K562 (cell line): ENCODE results near the gene PLPP7. TPM values are rescaled to one million over a fixed set of nuclear protein-coding genes. Genes with fewer than 3 reads are reported as not detected.

ENCODE experiments used
- ATAC-seq: fragments of 200-7000 bp; cut with Tn5 transposase; 3 replicates; pipeline ENCODE4 v1.9.1; 2020; ENCODE audit warnings: moderate library complexity
- BruUV-seq: library from RNA; stranded (reverse); fragments of 400-500 nt; replicated peaks from 2 replicates; lab custom pipeline; 2021; lab: Mats Ljungman, UMichigan
- CTCF ChIA-PET: fragments of 300-600 bp; formaldehyde crosslinking; extraction: SDS; loops from one replicate; lab custom pipeline; 2021; ENCODE audit warnings: low intra/inter-chr PET ratio; lab: Yijun Ruan, JAX
- POLR2A ChIA-PET: fragments of 300-600, 350-650 bp; sonication (Branson Sonifier 250); formaldehyde crosslinking; extraction: SDS; loops from one replicate; lab custom pipeline; 2021; ENCODE audit warnings: antibody characterized with exemption, inconsistent platforms; lab: Yijun Ruan, JAX
- DNase-seq, 4 experiments: peaks; one replicate each; pipeline versions ENCODE4 v3.0.0 to v3.0.0-alpha.2; 2011 to 2018; ENCODE audit warnings: low spot score in 3 of 4, mixed read lengths in 3 of 4; ENCODE audit errors: extremely low read depth in 1 of 4
- FAIRE-seq: peaks from 2 replicates; lab custom pipeline; 2011; peaks lifted over from hg19 to GRCh38; lab: Jason Lieb, UNC
- H2AFZ ChIP-seq: 2 replicates; pipeline ENCODE4 v1.6.0; 2011; ENCODE audit warnings: low read depth, low read length, control low read depth, inconsistent platforms
- H3K27ac ChIP-seq: fragments of 200-600 bp; 3 replicates; pipeline ENCODE4 v1.8.0; 2011; ENCODE audit warnings: low read depth, mild to moderate bottlenecking, control low read depth, inconsistent platforms, low read length, moderate library complexity, mixed read lengths; ENCODE audit errors: extremely low read depth
- H3K27me3 ChIP-seq, 2 experiments: fragments of 300-600 bp in 1 of 2; 2 replicates in 1 of 2; 3 replicates in 1 of 2; pipeline versions ENCODE4 v1.6.0 to v1.8.0; 2011; ENCODE audit warnings: inconsistent platforms in 2 of 2, low read length in 2 of 2, mild to moderate bottlenecking in 1 of 2, mixed read lengths in 1 of 2, moderate library complexity in 1 of 2; ENCODE audit not compliant: control insufficient read depth in 2 of 2, insufficient read depth in 2 of 2
- H3K36me3 ChIP-seq: fragments of 300-600 bp; 3 replicates; pipeline ENCODE4 v1.8.0; 2011; ENCODE audit warnings: mild to moderate bottlenecking, low read length, inconsistent platforms; ENCODE audit not compliant: control insufficient read depth, insufficient read depth
- H3K4me1 ChIP-seq, 2 experiments: fragments of 200-600 bp in 1 of 2; replicated peaks in 1 of 2; 2 replicates in 1 of 2; 3 replicates in 1 of 2; pipeline versions ENCODE4 v1.5.1 to v1.8.0; 2011; ENCODE audit warnings: inconsistent platforms in 2 of 2, low read length in 2 of 2, mild to moderate bottlenecking in 1 of 2, mixed read lengths in 1 of 2, moderate library complexity in 1 of 2; ENCODE audit not compliant: control insufficient read depth in 2 of 2, insufficient read depth in 2 of 2
- H3K4me2 ChIP-seq: 2 replicates; pipeline ENCODE4 v1.6.1; 2011; ENCODE audit warnings: low read length, control low read depth, inconsistent platforms, mixed read lengths; ENCODE audit not compliant: insufficient read depth
- H3K4me3 ChIP-seq: fragments of 200-600 bp; sonication (generic), shearing (Covaris generic); 2 replicates; pipeline ENCODE4 v1.5.1; 2016; ENCODE audit warnings: control low read depth, inconsistent platforms
- H3K79me2 ChIP-seq: fragments of 200-600 bp; 3 replicates; pipeline ENCODE4 v1.8.0; 2011; ENCODE audit warnings: low read length, inconsistent platforms; ENCODE audit not compliant: control insufficient read depth, insufficient read depth
- H3K9ac ChIP-seq, 2 experiments: 2 replicates each; pipeline versions ENCODE4 v1.6.0 to v1.6.1; 2011; ENCODE audit warnings: low read depth in 2 of 2, low read length in 2 of 2, control low read depth in 1 of 2, inconsistent platforms in 1 of 2, mild to moderate bottlenecking in 1 of 2, mixed read lengths in 1 of 2; ENCODE audit not compliant: insufficient read depth in 1 of 2
- H3K9me1 ChIP-seq: one replicate; pipeline ENCODE4 v1.6.0; 2011; ENCODE audit warnings: inconsistent platforms, mild to moderate bottlenecking, low read length, moderate library complexity; ENCODE audit not compliant: control insufficient read depth, insufficient read depth
- H3K9me3 ChIP-seq: replicated peaks from 2 replicates; pipeline ENCODE4 v1.5.1; 2011; ENCODE audit warnings: low read depth, low read length, inconsistent platforms; ENCODE audit not compliant: control insufficient read depth, insufficient read depth
- H4K20me1 ChIP-seq: replicated peaks from 2 replicates; pipeline ENCODE4 v1.6.1; 2011; ENCODE audit warnings: low read length, inconsistent platforms, mixed read lengths; ENCODE audit not compliant: control insufficient read depth, insufficient read depth
- ATF3 ChIP-seq, 2 experiments: fragments of 450-650 bp in 1 of 2; sonication (generic) in 1 of 2; formaldehyde crosslinking in 1 of 2; IDR thresholded peaks in 1 of 2; conservative IDR thresholded peaks in 1 of 2; 2 replicates each; pipeline versions ENCODE4 v1.6.1 to v1.8.1; 2016 to 2023; ENCODE audit warnings: mild to moderate bottlenecking in 2 of 2, moderate library complexity in 2 of 2, inconsistent platforms in 1 of 2, missing genetic modification reagents in 1 of 2
- BCOR ChIP-seq: fragments of 450-650 bp; IDR thresholded peaks from 2 replicates; pipeline ENCODE4 v1.6.1; 2016
- CC2D1A ChIP-seq: fragments of 450-650 bp; IDR thresholded peaks from 2 replicates; pipeline ENCODE4 v1.6.1; 2017; ENCODE audit warnings: mild to moderate bottlenecking
- CEBPG ChIP-seq, 3 experiments: fragments of 200-800 bp in 1 of 3; sonication (Bioruptor generic) in 1 of 3; sonication (generic) in 1 of 3; formaldehyde crosslinking in 1 of 3; IDR thresholded peaks in 2 of 3; conservative IDR thresholded peaks in 1 of 3; 2 replicates each; pipeline versions ENCODE4 v1.6.1 to v1.8.0; 2016 to 2022; ENCODE audit warnings: missing compliant biosample characterization in 2 of 3, missing genetic modification characterization in 2 of 3, mild to moderate bottlenecking in 1 of 3, missing genetic modification reagents in 1 of 3
- CTBP1 ChIP-seq: fragments of 450-650 bp; IDR thresholded peaks from 2 replicates; pipeline ENCODE4 v1.6.1; 2016; ENCODE audit warnings: borderline replicate concordance
- CXXC5 ChIP-seq: fragments of 250-450 bp; sonication (Bioruptor Pico); IDR thresholded peaks from 2 replicates; pipeline ENCODE4 v1.8.0; 2022; ENCODE audit warnings: inconsistent platforms, mild to moderate bottlenecking, moderate library complexity
- ESRRB ChIP-seq: fragments of 250-450 bp; sonication (Bioruptor Pico); IDR thresholded peaks from 2 replicates; pipeline ENCODE4 v1.5.0; 2020; ENCODE audit warnings: mild to moderate bottlenecking, moderate library complexity, borderline replicate concordance
- FOXJ2 ChIP-seq: fragments of 200-800 bp; sonication (Bioruptor generic); IDR thresholded peaks from 2 replicates; pipeline ENCODE4 v1.6.1; 2016; ENCODE audit warnings: missing genetic modification characterization, missing compliant biosample characterization
- FOXK2 ChIP-seq, 2 experiments: fragments of 450-650 bp; IDR thresholded peaks in 1 of 2; conservative IDR thresholded peaks in 1 of 2; 2 replicates each; pipeline ENCODE4 v1.6.1; 2016; ENCODE audit warnings: low read depth in 2 of 2, mild to moderate bottlenecking in 1 of 2
- HDAC2 ChIP-seq: fragments of 450-650 bp; IDR thresholded peaks from 2 replicates; pipeline ENCODE4 v1.6.1; 2016; ENCODE audit warnings: mild to moderate bottlenecking
- HDAC3 ChIP-seq: fragments of 450-650 bp; IDR thresholded peaks from 2 replicates; pipeline ENCODE4 v1.6.1; 2018; ENCODE audit warnings: borderline replicate concordance, mild to moderate bottlenecking, moderate library complexity; ENCODE audit not compliant: partially characterized antibody
- L3MBTL2 ChIP-seq: fragments of 450-650 bp; IDR thresholded peaks from 2 replicates; pipeline ENCODE4 v1.6.1; 2016; ENCODE audit warnings: mild to moderate bottlenecking, moderate library complexity
- NCOR1 ChIP-seq: fragments of 450-650 bp; IDR thresholded peaks from 2 replicates; pipeline ENCODE4 v1.6.1; 2016; ENCODE audit warnings: mild to moderate bottlenecking, moderate library complexity
- SMARCA5 ChIP-seq: fragments of 450-650 bp; IDR thresholded peaks from 2 replicates; pipeline ENCODE4 v1.6.1; 2016
- TRIM24 ChIP-seq, 2 experiments: fragments of 450-650 bp; IDR thresholded peaks; 2 replicates each; pipeline ENCODE4 v1.6.1; 2016
- ZNF146 ChIP-seq: IDR thresholded peaks from one replicate; pipeline ENCODE4 v1.6.1; 2018; ENCODE audit warnings: missing compliant biosample characterization; ENCODE audit not compliant: unreplicated experiment
- WGBS: fragments of 100-300 bp; shearing (Covaris generic); methylation state at CpG from one replicate; pipeline ENCODE4 v1.1.6; 2016; ENCODE audit warnings: low coverage, mixed read lengths; ENCODE audit not compliant: insufficient coverage; ENCODE audit errors: missing lambda C conversion rate; 5-methylcytosine and 5-hydroxymethylcytosine counted together
- in situ Hi-C: fragments of 300-500 bp; cut with MboI; formaldehyde crosslinking; loops from 4 replicates; pipeline ENCODE4 v1.15.0; 2018; ENCODE audit warnings: inconsistent platforms, mixed read lengths
- intact Hi-C: fragments of 100-400 bp; cut with micrococcal nuclease; formaldehyde crosslinking; loops from 2 replicates; pipeline ENCODE4 v1.14.2; 2022
- polyA plus RNA-seq, 8 experiments: library from polyadenylated mRNA; depleted of rRNA in 4 of 8; stranded (reverse) in 5 of 8; unstranded in 3 of 8; fragments of >200 nt; fragmentation: Nextera tagmentation in 2 of 8; fragmentation: Illumina TruSeq in 1 of 8; extraction: Ambion mirVana in 2 of 8; extraction: Trizol in 1 of 8; gene quantifications; 2 replicates each; pipeline versions ENCODE4 v1.2.1 to v1.2.3, GENCODE V29; 2011 to 2014; ENCODE audit warnings: inconsistent platforms in 1 of 8, missing spikeins in 1 of 8
- total RNA-seq, 7 experiments: library from RNA; depleted of rRNA in 6 of 7; stranded (reverse); fragments of >200 nt in 6 of 7; fragmentation: Illumina TruSeq in 2 of 7; extraction: Trizol in 2 of 7; gene quantifications; 2 replicates each; pipeline versions ENCODE4 v1.2.1 to v1.2.3, GENCODE V29; 2011 to 2021; ENCODE audit warnings: low replicate concordance in 1 of 7

PLPP7 gene
- total and polyA plus RNA-seq, 9 of the 15 experiments (the other 6 are each of a cell fraction or from before 2014, with no cell fraction given), result 0.09 to 0.93 (median 0.18) TPM; not detected in 4

- POLR2A ChIA-PET, result no interaction called here
- no peaks in the 10 kb centered on the region for H3K9me3 ChIP-seq
- H2AFZ ChIP-seq, result no peak overlapping the region
- no peak overlapping the region for H3K4me3 ChIP-seq
- 75% methylated on average over 12 of the region's 14 CpGs for WGBS
- DNase-seq (no peak), ATAC-seq (no peak; the same call in 2 of the 3 replicates), FAIRE-seq (no peak)
- H3K9ac ChIP-seq, result no peak overlapping the region
- in situ Hi-C loops (loop anchor here (25.0 kb wide), 1 partner anchor 594 kb away; no protein-coding TSS in a partner anchor), intact Hi-C loops (loop anchor here (10.0 kb wide), 1 partner anchor 1058 kb away; no protein-coding TSS in a partner anchor)
- no peak overlapping the region for H3K4me2 ChIP-seq
- no peaks in the 10 kb centered on the region for H3K79me2 ChIP-seq
- H3K27ac ChIP-seq, result no peak overlapping the region
- BruUV-seq, result no TSS peak
- TF ChIP-seq HDAC2, result peak; percentile 30; the same call in 1 of the 2 replicates
- peak; percentile 67 to 78; a peak in 2 of 4 replicates for TF ChIP-seq TRIM24 (IDR thresholded peaks at IDR 0.05)
- no peak for TF ChIP-seq CEBPG (CRISPR knock-in tag; IDR thresholded peaks at IDR 0.05)
- TF ChIP-seq CEBPG (tag; conservative IDR thresholded peaks at IDR 0.05 in 1 of 2, IDR thresholded peaks at IDR 0.05 in 1 of 2), result peak in 1 of 2 experiments; percentile 84; a peak in 2 of 4 replicates
- 0 out of 2 replicates have a peak, but pooled peaks have one; percentile 28 for TF ChIP-seq L3MBTL2
- TF ChIP-seq SMARCA5, result peak; percentile 75; the same call in 1 of the 2 replicates
- TF ChIP-seq HDAC3, result no peak
- TF ChIP-seq ZNF146 (CRISPR knock-in tag), result peak; percentile 98
- peak; percentile 57; the same call in 1 of the 2 replicates for TF ChIP-seq ATF3 (IDR thresholded peaks at IDR 0.05)
- TF ChIP-seq ATF3 (CRISPR knock-in tag; conservative IDR thresholded peaks at IDR 0.05), result no peak
- no peak for TF ChIP-seq CC2D1A
- TF ChIP-seq CTBP1, result peak; percentile 40; the same call in 1 of the 2 replicates
- peak; percentile 30; the same call in 1 of the 2 replicates for TF ChIP-seq CXXC5
- no peak for TF ChIP-seq NCOR1
- peak; percentile 75; the same call in 1 of the 2 replicates for TF ChIP-seq BCOR
- no peak for TF ChIP-seq ESRRB
- TF ChIP-seq FOXK2 (conservative IDR thresholded peaks at IDR 0.05 in 1 of 2, IDR thresholded peaks at IDR 0.05 in 1 of 2; ENCODE audit: low read depth in 2 of 2), result no peak
- no peak for TF ChIP-seq FOXJ2
- no peaks in the 10 kb centered on the region for H3K36me3 ChIP-seq
- H3K27me3 ChIP-seq, result no peaks in the 10 kb centered on the region
- H3K4me1 ChIP-seq, result peaks cover 8 to 50% of the 10 kb centered on the region in 2 experiments
- H3K9me1 ChIP-seq, result no peaks in the 10 kb centered on the region
- no peaks in the 10 kb centered on the region for H4K20me1 ChIP-seq
- CTCF ChIA-PET, result interaction anchor here (0.6 kb wide), 1 partner anchor 352 kb away, joined by 3 read pairs; no protein-coding TSS in a partner anchor
Observed at GRCh38 chr9:131306397-131307004, 17.0 kb downstream of the PLPP7 start.
